HUES48 (cell line): Measurements from ENCODE around the gene SPSB2.

Experiments
- H3K27ac ChIP-seq: one replicate; pipeline ENCODE4 v1.7.0; 2013; ENCODE audit warnings: low read depth, low read length, inconsistent platforms
- H3K27me3 ChIP-seq: 2 replicates; pipeline ENCODE4 v1.6.1; 2013; ENCODE audit warnings: mild to moderate bottlenecking, low read length; ENCODE audit not compliant: control insufficient read depth, insufficient read depth
- H3K36me3 ChIP-seq: 2 replicates; pipeline ENCODE4 v1.6.1; 2013; ENCODE audit warnings: low read length; ENCODE audit not compliant: control insufficient read depth, insufficient read depth
- H3K4me1 ChIP-seq: 2 replicates; pipeline ENCODE4 v1.6.1; 2013; ENCODE audit warnings: mild to moderate bottlenecking, low read length; ENCODE audit not compliant: control insufficient read depth, insufficient read depth
- H3K4me3 ChIP-seq: 2 replicates; pipeline ENCODE4 v1.5.1; 2013; ENCODE audit warnings: mild to moderate bottlenecking, low read depth, low read length
- H3K9ac ChIP-seq: 2 replicates; pipeline ENCODE4 v1.6.1; 2013; ENCODE audit warnings: mild to moderate bottlenecking, low read depth, low read length, moderate library complexity
- H3K9me3 ChIP-seq: 2 replicates; pipeline ENCODE4 v1.6.1; 2013; ENCODE audit warnings: low read length; ENCODE audit not compliant: control insufficient read depth, insufficient read depth

Gene SPSB2

DNA sequence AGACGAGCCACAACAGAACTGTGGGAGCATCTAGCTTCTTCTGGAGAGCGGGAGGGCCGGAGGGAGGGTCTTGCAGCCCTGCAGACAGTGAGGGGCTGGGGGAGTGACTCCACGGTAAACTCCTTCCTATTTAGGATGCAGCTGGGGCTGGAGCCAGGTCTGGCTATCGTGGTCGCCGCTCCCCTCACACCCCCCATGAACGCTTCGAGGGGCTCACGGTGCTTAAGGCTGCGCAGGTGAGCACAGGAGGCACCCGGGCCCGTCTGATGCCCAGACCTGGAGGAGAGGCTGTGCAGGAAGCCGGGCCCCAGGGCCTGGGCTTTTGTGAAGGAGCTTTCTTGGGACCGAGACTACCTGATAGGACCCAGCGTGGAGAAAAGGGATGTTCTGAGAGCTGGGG is 36.3 kb downstream of the SPSB2 start:
- H3K4me1 ChIP-seq, result peaks cover 4% of the 10 kb centered on the region; the same call in 1 of the 2 replicates
- no peak overlapping the region for H3K27ac ChIP-seq
- H3K9me3 ChIP-seq, result no peaks in the 10 kb centered on the region
- no peak overlapping the region for H3K4me3 ChIP-seq
- peaks cover 70% of the 10 kb centered on the region for H3K36me3 ChIP-seq
- H3K9ac ChIP-seq, result no peak overlapping the region
- no peaks in the 10 kb centered on the region for H3K27me3 ChIP-seq

DNA sequence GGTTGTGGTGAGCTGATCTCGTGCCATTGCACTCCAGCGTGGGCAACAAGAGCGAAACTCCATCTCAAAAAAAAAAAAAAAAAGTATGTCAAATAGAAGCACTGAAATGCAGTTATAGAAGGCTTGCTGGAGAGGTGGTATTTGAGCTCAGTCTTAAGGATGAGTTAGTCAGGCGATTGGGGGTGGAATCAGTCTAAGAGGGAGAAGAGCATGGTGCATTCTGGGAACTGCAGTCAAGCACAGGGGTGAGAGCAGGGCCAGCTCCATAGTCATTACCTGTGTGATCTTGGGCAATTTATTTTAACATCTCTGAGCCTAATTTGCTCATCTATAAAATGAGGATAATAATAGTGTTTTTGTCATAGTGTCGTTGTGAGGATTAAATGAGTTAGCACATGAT is 38.2 kb downstream of the SPSB2 start:
- Histone ChIP-seq H3K9me3 (no peaks in the 10 kb centered on the region), H3K4me3 (no peak overlapping the region), H3K36me3 (peaks cover 80% of the 10 kb centered on the region), H3K27me3 (no peaks in the 10 kb centered on the region), H3K4me1 (peaks cover 4% of the 10 kb centered on the region), H3K9ac (no peak overlapping the region), H3K27ac (no peak overlapping the region)

DNA sequence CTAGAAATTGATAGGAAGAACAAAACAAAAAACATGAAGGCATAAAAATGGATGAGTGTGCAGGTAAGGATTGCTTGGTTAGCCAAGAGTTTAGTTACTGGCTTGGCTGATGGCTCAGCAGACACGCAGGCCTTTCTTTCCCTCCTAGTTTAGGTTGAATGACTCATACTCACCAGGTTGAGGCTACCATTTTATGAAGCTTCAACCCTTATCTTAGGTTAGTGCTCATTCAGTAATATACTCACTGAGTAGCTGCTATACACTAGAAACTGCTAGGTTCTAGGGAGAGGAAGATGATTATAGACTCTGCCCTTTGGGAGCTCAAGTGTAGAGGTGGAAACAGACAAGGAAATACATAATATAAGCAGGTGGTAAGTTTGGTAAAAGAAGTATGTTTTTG is 38.8 kb downstream of the SPSB2 start:
- no peaks in the 10 kb centered on the region for H3K9me3 ChIP-seq
- peaks cover 5% of the 10 kb centered on the region for H3K4me1 ChIP-seq
- no peak overlapping the region for H3K4me3 ChIP-seq
- no peaks in the 10 kb centered on the region for H3K27me3 ChIP-seq
- H3K27ac ChIP-seq, result no peak overlapping the region
- H3K36me3 ChIP-seq, result peaks cover 74% of the 10 kb centered on the region
- H3K9ac ChIP-seq, result no peak overlapping the region

DNA sequence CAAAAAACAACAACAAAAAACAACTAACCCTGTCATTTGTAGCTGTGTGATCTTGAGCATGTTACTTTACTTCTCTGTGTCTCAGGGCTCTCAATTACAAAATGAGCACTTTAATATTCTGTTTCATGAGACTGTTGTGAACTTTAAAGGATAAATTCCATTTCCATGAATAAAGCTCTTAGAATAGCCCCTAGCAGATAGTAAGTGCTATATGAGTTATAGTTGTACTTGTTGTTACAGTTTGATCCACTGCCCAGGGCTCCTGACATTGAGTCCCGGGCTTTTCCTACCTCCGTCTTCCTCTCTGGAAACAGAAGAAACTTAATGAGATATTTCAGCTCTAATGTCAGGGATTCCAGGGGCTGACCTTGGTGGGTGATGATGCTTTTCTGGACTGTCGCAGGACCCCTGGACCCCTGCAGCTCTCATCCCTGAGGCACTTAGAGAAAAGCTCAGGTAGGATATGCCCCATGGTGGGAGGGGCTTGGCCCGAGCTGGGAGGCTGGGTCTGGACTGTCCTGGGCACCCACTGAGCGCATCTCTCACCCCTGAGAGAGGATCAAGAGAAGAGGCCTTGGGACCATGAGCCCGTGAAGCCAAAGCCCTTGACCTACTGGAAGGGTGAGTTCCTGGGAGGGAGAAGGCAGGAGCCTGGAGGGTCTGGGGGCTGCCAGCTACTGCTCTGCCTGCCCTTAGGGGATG is 39.8 kb downstream of the SPSB2 start:
- H3K36me3 ChIP-seq, result peaks cover 65% of the 10 kb centered on the region
- no peaks in the 10 kb centered on the region for H3K27me3 ChIP-seq
- H3K4me3 ChIP-seq, result no peak overlapping the region
- no peak overlapping the region for H3K9ac ChIP-seq
- H3K4me1 ChIP-seq, result peaks cover 5% of the 10 kb centered on the region
- no peaks in the 10 kb centered on the region for H3K9me3 ChIP-seq
- H3K27ac ChIP-seq, result no peak overlapping the region

DNA sequence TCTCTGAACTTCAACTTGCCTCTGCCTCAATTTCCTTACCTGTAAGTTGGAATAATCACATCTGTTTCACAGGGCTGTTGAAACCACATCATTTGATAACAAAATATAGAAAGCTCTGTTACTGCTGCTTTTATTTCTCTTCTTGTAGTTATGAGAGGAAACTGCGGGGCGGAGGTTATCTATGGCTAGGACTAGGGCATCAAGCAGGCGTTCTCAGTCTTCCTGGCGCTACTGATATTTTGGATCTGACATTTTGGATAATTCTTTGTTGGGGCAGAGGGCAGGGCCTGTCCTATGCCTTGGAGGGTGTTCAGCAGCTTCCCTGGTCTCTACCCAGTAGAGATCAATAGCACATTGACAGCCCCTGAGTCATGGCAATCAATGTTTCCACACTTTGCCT is 41.0 kb downstream of the SPSB2 start:
- no peaks in the 10 kb centered on the region for H3K9me3 ChIP-seq
- H3K9ac ChIP-seq, result no peak overlapping the region

DNA sequence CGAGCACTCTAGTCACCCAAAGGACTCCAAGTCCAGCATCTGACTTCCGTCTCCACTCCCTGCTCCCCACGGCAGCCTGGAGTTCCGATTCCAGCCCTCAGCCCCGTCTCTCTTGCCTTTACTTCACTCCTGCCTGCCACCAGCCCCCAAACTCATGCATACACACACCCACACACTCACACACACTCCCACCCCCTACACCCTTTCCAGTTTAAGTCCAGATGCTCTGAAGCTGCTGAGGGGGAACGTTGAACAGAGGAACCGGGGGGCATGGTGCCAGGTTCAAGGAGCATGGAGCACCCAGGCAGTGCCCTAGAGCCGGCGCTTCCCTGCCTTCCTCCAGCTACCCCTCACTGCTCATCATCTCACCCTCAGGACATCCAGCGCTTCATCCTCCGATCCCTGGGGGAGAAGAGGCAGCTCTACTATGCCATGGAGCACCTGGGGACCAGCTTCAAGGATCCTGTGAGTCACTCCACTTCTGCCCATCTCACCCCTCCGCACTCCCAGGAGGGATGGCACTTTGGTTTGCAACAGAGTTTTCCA is 41.6 kb downstream of the SPSB2 start:
- Histone ChIP-seq H3K9ac (no peak overlapping the region), H3K4me3 (no peak overlapping the region), H3K4me1 (peaks cover 12% of the 10 kb centered on the region), H3K36me3 (peaks cover 46% of the 10 kb centered on the region), H3K27ac (no peak overlapping the region), H3K9me3 (no peaks in the 10 kb centered on the region), H3K27me3 (peaks cover 8% of the 10 kb centered on the region; the same call in 1 of the 2 replicates)

More for the DNA sequence above, 41.0 kb downstream of the SPSB2 start:
- H3K36me3 ChIP-seq, result peaks cover 52% of the 10 kb centered on the region
- H3K4me3 ChIP-seq, result no peak overlapping the region
- no peak overlapping the region for H3K27ac ChIP-seq
- peaks cover 10% of the 10 kb centered on the region for H3K4me1 ChIP-seq
- 0 out of 2 replicates have a peak, but pooled peaks cover 2% of the 10 kb centered on the region for H3K27me3 ChIP-seq

DNA sequence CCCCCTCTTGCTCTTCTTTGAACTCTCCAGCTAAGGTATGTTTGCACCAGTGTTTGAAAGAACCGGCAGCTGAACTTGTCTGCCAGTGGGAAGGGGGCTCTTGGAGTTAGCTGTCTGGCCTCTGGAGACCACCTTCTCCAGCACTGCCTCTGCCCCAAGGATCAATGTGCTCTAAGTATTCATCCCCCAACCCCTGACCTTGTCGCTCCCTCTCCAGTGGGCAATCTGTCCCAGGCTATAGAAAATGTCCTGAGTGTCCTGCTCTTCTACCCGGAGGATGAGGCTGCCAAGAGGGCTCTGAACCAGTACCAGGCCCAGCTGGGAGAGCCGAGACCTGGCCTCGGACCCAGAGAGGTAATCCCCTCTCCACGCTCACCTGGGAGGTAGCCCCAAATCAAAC is 42.1 kb downstream of the SPSB2 start:
- H3K27ac ChIP-seq, result no peak overlapping the region
- no peaks in the 10 kb centered on the region for H3K9me3 ChIP-seq
- peaks cover 13% of the 10 kb centered on the region for H3K27me3 ChIP-seq

DNA sequence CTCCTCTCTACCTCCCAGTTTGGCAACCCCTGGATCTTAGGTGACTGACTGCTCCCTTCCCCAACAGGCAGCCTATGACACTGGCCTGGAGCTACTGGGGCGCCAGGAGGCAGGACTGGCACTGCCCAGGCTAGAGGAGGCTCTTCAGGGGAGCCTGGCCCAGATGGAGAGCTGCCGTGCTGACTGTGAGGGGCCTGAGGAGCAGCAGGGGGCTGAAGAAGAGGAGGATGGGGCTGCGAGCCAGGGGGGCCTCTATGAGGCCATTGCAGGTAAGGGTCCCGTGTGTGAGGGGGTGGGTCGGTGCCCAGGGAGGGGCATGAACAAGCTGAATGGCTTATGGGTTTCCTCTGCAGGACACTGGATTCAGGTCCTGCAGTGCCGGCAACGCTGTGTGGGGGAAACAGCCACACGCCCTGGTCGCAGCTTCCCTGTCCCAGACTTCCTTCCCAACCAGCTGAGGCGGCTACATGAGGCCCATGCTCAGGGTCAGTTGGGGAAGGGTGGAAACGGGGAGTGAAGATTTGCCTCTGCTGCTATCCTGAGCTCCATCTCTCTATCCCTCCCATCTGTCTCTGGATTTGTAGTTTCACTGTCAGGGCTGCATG is 42.7 kb downstream of the SPSB2 start:
- Histone ChIP-seq H3K9ac (no peak overlapping the region), H3K4me3 (no peak overlapping the region; the same call in 1 of the 2 replicates), H3K9me3 (no peaks in the 10 kb centered on the region), H3K4me1 (peaks cover 18% of the 10 kb centered on the region), H3K27me3 (peaks cover 17% of the 10 kb centered on the region), H3K36me3 (peaks cover 39% of the 10 kb centered on the region), H3K27ac (no peak overlapping the region)

More for the DNA sequence above, 42.1 kb downstream of the SPSB2 start:
- no peak overlapping the region for H3K4me3 ChIP-seq
- peaks cover 13% of the 10 kb centered on the region for H3K4me1 ChIP-seq
- H3K9ac ChIP-seq, result no peak overlapping the region
- peaks cover 41% of the 10 kb centered on the region for H3K36me3 ChIP-seq

DNA sequence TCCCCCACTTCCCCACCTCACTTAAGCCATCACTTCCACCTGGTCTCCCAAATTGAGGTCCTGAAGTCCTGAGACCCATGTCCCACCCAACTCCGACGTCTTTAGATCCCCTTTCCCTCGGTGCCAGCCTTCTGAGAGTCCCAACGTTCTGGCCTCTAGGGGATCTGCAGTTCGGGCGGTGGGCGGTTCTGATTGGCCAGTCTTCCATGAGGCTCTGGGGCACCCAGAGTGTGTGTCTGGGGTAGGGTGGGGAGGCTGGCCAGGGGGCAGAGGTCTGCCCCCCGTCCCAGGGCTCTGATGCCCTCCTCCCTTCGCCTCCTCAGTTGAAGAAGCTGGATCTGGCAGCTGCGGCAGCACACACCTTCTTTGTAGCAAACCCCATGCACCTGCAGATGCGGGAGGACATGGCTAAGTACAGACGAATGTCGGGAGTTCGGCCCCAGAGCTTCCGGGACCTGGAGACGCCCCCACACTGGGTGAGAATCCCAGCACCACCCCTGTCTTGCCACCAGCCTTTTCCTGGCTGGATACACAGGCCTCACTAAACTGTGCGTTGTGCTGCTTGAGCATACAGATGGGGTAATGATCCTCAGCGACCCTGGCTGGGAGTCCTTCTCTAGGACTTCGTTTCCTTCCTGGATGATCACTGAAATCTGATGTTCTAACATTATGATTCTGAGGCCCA is 43.4 kb downstream of the SPSB2 start:
- H3K4me1 ChIP-seq, result peaks cover 21% of the 10 kb centered on the region
- no peaks in the 10 kb centered on the region for H3K9me3 ChIP-seq
- peaks cover 39% of the 10 kb centered on the region for H3K36me3 ChIP-seq
- peak overlapping the region; percentile 68 for H3K9ac ChIP-seq
- peaks cover 24% of the 10 kb centered on the region for H3K27me3 ChIP-seq
- H3K27ac ChIP-seq, result peak overlapping the region; percentile 24
- H3K4me3 ChIP-seq, result peak overlapping the region; percentile 90

DNA sequence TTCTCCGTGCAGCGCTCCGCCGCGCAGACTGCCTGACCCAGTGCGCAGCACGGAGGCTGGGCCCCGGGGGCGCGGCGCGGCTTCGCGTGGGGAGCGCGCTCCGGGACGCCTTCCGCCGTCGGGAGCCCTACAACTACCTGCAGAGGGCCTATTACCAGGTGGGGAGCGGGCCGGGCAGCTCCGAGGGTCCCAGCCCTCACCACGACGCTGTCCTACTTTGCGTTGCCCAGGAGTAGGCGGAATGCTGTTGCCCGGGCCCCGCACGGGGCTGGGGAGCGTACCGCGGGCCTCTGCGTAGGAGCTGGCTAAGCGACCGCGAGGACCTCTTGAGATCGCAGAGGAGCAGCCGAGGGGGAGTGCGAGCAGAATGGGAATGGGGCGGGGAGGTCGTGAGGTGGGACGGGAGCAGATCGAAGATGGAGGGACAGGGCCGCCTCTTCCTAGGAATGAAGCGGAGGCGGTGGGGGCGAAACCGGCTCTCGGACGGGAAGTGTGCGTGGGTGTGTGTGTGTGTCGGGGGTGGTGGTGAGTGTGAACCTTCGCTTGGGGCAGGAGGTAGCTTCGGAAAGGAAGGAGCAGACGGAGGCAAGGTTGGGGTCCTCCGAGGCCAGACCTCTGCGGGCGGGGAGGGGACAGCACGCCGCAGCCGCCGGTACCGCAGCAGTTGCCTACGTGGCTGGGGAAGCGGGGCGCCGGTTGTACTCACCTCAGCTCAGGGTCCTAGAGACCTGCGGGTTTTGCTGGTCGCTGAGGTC is 44.1 kb downstream of the SPSB2 start:
- peak overlapping the region; percentile 68 for H3K9ac ChIP-seq
- H3K27ac ChIP-seq, result peak overlapping the region; percentile 24
- peaks cover 34% of the 10 kb centered on the region for H3K36me3 ChIP-seq
- H3K4me1 ChIP-seq, result peaks cover 21% of the 10 kb centered on the region
- H3K27me3 ChIP-seq, result peaks cover 31% of the 10 kb centered on the region
- H3K4me3 ChIP-seq, result peak overlapping the region; percentile 90
- H3K9me3 ChIP-seq, result no peaks in the 10 kb centered on the region
